ENCODE results near the gene IDH2. TPM values are rescaled to one million over a fixed set of nuclear protein-coding genes. Genes with fewer than 3 reads are reported as not detected.
"Not testable (repeated sequence)": the region's sequence is repeated elsewhere in the genome, so short reads cannot be mapped to it uniquely, and the experiment has no call there.

The IDH2 gene
- total RNA-seq (2014; rRNA removed; shearing (Covaris generic)): 43.2 and 48.5 TPM in 2 replicates

- peak; percentile 44 for DNase-seq (ENCODE audit: low spot score)
These were observed at the start of gene IDH2 for GRCh38 chr15:90101969-90102890. Gene IDH2 (minus strand): TSS chr15:90102468. CDS start chr15:90102390, 78 bp downstream.

GRCh38 chr15:90150551-90150950 lies 48.3 kb upstream of the IDH2 start:
- not testable (repeated sequence) for DNase-seq (ENCODE audit: low spot score)

GRCh38 chr15:90149609-90150340 lies 47.5 kb upstream of the IDH2 start:
- no peak for DNase-seq (ENCODE audit: low spot score)

GRCh38 chr15:90146198-90146761 lies 44.0 kb upstream of the IDH2 start:
- DNase-seq (ENCODE audit: low spot score): not testable (repeated sequence)

- no peak for DNase-seq (ENCODE audit: low spot score)
These were observed 43.5 kb upstream of the IDH2 start for GRCh38 chr15:90145761-90146160.

- DNase-seq (ENCODE audit: low spot score): no peak
These were observed 43.0 kb upstream of the IDH2 start for GRCh38 chr15:90145259-90145658.

- DNase-seq (ENCODE audit: low spot score): peak; percentile 81
These were observed 40.9 kb upstream of the IDH2 start for GRCh38 chr15:90143166-90143655.

GRCh38 chr15:90142216-90143165 lies 40.2 kb upstream of the IDH2 start:
- no peak for DNase-seq (ENCODE audit: low spot score)

- no peak for DNase-seq (ENCODE audit: low spot score)
These were observed 39.4 kb upstream of the IDH2 start for GRCh38 chr15:90141646-90142045.

- not testable (repeated sequence) for DNase-seq (ENCODE audit: low spot score)
These were observed 37.3 kb upstream of the IDH2 start for GRCh38 chr15:90139549-90139948.

GRCh38 chr15:90138071-90138833 lies 36.0 kb upstream of the IDH2 start:
- no peak for DNase-seq (ENCODE audit: low spot score)

- no peak for DNase-seq (ENCODE audit: low spot score)
These were observed 30.2 kb upstream of the IDH2 start for GRCh38 chr15:90132437-90132836.

- DNase-seq (ENCODE audit: low spot score): no peak
These were observed 29.6 kb upstream of the IDH2 start for GRCh38 chr15:90131848-90132247.

- no peak for DNase-seq (ENCODE audit: low spot score)
These were observed 28.0 kb upstream of the IDH2 start for GRCh38 chr15:90130291-90130690.

GRCh38 chr15:90126596-90127435 lies 24.5 kb upstream of the IDH2 start:
- DNase-seq (ENCODE audit: low spot score): no peak

- DNase-seq (ENCODE audit: low spot score): no peak
These were observed 23.8 kb upstream of the IDH2 start for GRCh38 chr15:90126022-90126421.

- DNase-seq (ENCODE audit: low spot score): no peak
These were observed 22.2 kb upstream of the IDH2 start for GRCh38 chr15:90124507-90124906.

GRCh38 chr15:90121086-90121485 lies 18.8 kb upstream of the IDH2 start:
- DNase-seq (ENCODE audit: low spot score): no peak

- no peak for DNase-seq (ENCODE audit: low spot score)
These were observed 17.1 kb upstream of the IDH2 start for GRCh38 chr15:90119367-90119766.
